ENCODE data around the gene ID4.

Gene ID4

DNA sequence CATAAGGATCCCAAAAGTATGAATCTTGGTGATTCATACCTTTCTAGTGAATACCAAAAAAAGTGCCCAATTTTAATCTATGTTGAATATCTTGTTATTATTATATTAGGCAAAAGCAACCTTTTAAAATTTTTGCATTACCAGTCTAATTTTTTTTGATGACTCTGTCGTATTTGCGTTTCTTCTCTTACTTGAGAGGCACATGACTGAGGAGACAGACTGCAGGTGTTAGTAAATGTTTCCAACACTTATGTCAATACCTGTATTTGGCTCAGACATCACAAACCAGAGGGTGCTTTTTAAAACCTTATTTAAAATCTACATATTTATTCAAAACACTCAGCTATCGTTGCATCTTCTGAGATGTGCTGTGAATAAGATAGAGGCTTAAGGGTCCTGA is 27.1 kb downstream of the ID4 start:
- DNase-seq: peak; percentile 53

- peak; percentile 96 for DNase-seq
These were observed 28.0 kb downstream of the ID4 start for GRCh38 chr6:19865178-19865577.

- DNase-seq: peak; percentile 56
These were observed 29.2 kb downstream of the ID4 start for GRCh38 chr6:19866173-19866984.

DNA sequence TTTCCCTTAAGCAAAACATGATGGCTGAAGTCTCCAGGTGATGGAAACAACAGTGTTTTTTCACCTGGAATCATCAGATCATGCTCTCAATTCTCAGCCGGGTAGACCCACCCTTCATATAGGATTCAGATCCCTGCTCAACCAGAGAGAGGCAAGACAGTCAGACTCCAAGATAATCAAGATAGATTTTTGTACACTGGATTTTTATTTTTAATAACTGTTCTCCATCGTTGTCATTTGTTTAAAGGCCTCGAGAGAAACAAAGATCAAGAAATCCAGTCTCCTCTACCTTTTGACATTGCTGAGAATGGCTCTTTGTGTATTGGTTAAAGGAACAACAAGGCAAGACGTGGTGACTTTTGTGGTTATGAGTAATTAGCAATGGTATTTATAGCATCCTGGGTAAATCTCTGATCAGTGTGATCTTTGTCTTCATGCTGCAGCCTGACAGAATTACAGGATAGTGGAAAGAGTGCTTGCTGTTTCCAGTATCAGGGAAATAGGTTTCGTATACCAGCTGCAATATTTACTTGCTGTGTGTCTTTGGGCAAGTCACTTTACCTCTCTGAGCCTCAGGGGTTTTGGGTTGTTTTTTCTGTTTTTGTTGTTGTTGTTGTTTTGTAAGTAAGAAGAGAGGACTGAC is 29.9 kb downstream of the ID4 start:
- DNase-seq: no peak

DNA sequence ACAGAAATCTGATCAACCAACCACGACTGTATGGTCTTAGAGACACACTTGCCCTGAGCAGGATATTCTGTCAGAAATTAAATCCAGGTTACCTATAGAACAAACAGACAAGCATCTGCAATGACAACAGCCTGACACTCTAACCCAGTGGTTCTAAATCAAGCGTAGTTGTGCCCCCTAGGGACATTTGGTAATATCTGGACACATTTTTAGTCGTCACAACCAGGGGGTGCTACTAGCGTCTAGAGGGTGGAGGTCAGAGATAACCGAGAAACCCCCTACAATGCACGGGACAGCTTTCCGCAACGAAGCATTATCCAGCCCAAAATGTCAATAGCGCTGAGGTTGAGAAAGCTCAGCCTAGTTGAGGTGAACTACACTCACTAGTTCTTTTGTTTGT is 32.3 kb downstream of the ID4 start:
- DNase-seq: no peak

GRCh38 chr6:19870322-19870721 is 33.2 kb downstream of the ID4 start:
- DNase-seq: no peak

- no peak for DNase-seq
These were observed 35.9 kb downstream of the ID4 start for GRCh38 chr6:19873031-19873430.

DNA sequence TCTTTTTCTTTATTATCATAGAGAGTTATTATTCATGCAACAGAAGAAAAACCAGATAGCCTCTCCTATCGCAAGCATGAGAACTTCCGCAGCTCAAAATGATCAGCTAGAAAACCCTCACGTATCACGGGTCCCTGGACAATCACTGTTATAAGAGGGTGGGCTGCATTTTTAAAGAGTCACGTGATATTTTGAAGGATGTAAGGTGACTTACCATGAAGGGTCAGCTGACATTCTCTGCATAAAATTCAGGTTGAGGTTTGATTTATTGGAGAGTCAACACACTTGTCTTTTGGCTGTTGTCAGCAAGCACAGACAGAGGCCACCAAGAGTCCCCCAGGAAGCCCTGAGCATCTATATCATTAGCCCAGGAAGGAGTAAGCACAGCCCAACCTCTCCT is 39.5 kb downstream of the ID4 start:
- DNase-seq: peak; percentile 59

- DNase-seq: peak; percentile 98
These were observed 42.5 kb downstream of the ID4 start for GRCh38 chr6:19879663-19880062.

DNA sequence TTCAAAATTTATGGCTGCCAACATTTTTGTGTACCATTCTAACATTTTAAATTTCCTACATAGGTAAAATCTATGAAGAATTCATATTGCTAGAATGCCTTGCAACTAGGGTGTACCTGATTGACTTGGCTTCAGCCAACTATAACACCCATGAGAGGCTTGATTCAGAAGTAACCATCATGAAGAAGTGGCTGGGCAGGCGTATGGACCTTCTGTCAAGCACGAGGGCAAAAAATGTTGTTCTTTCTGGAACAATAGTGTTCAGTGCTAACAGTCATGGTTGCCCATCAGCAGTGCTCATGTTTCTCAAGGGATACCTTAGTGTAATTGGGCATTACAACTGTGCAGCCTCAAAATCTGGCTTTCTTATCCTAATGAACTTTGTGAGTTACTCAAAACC is 42.9 kb downstream of the ID4 start:
- DNase-seq: no peak

DNA sequence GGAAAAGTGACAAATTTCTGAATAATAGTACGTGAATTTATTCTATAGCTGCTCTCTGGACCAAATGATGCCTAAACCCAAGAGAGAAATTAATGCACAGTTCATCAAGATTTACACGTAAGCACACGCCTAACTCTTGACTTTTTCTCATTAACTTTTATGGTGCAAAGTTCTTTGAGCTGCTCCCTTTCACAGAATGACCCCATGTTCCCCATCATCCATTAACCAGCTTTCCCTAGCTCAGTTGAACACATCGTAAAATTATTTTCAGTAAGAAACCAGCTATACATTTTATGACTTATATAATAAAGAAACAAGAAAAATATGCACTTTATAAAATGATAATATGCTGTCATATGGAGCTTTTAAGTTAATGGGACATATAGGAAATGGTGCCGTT is 54.3 kb downstream of the ID4 start:
- no peak for DNase-seq

Data from NCI-H1105 treated with DMSO at 0.1 percent for 48 hours (cell line).